ENCODE data around the gene MEX3B.

DNA sequence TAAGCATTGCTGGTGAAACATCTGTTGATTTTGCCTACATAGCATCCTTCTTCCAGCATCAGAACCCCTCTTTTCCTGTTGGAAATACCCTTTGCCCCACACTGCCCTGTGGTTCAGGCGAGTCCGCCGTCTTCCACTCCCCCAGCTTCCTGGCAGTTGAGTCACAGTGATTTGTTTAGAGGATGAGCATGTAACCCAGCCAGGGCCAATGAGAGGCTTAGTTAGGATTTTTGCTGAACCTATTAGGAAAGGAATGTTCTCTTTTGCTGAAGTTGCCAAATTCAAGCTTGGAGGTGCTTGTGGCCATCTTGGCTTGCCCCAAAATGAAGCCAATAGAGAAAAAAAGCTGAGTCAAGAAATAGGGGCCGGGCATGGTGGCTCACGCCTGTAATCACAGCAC, 19.0 kb upstream of the MEX3B start:
- TF ChIP-seq, protein P1, sequence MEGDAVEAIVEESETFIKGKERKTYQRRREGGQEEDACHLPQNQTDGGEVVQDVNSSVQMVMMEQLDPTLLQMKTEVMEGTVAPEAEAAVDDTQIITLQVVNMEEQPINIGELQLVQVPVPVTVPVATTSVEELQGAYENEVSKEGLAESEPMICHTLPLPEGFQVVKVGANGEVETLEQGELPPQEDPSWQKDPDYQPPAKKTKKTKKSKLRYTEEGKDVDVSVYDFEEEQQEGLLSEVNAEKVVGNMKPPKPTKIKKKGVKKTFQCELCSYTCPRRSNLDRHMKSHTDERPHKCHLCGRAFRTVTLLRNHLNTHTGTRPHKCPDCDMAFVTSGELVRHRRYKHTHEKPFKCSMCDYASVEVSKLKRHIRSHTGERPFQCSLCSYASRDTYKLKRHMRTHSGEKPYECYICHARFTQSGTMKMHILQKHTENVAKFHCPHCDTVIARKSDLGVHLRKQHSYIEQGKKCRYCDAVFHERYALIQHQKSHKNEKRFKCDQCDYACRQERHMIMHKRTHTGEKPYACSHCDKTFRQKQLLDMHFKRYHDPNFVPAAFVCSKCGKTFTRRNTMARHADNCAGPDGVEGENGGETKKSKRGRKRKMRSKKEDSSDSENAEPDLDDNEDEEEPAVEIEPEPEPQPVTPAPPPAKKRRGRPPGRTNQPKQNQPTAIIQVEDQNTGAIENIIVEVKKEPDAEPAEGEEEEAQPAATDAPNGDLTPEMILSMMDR (IDR thresholded peaks at IDR 0.05; ENCODE audit: extremely low read depth in 1 of 2, insufficient read depth in 1 of 2, low read depth in 1 of 2, low read length in 2 of 2): no peak
- no peak for TF ChIP-seq EZH2 (IDR thresholded peaks at IDR 0.05; ENCODE audit: borderline replicate concordance, low read depth, low read length, severe bottlenecking)
- peak; percentile 35 for TF ChIP-seq FOS (IDR thresholded peaks at IDR 0.05; ENCODE audit: borderline replicate concordance, insufficient read depth, low read length)
- TF ChIP-seq POLR2A (IDR thresholded peaks at IDR 0.05; ENCODE audit: low read depth, low read length): no peak
- peak; percentile 14 for TF ChIP-seq POLR2AphosphoS5 (IDR thresholded peaks at IDR 0.05; ENCODE audit: insufficient read depth, low read depth, low read length)
